A673 (cell line): ENCODE results near the gene CAPNS2.

Experiments
- EZH2 ChIP-seq: fragments of 200-600 bp; sonication (generic); IDR thresholded peaks from 2 replicates; pipeline ENCODE4 v1.6.1; 2017; ENCODE audit warnings: borderline replicate concordance, low read depth, mild to moderate bottlenecking, mixed read lengths, antibody characterized with exemption, low read length; ENCODE audit not compliant: poor library complexity, severe bottlenecking
- TF ChIP-seq, protein P1 (sequence below): fragments of 300-800, 200-600 bp; sonication (generic); conservative IDR thresholded peaks from 2 replicates; pipeline ENCODE4 v1.5.1; 2017; ENCODE audit warnings: low read depth, mild to moderate bottlenecking, antibody characterized with exemption, low read length, moderate library complexity, mixed read lengths

GRCh38 chr16:55592306-55592705 is 25.8 kb downstream of the CAPNS2 start:
- TF ChIP-seq, protein P1, sequence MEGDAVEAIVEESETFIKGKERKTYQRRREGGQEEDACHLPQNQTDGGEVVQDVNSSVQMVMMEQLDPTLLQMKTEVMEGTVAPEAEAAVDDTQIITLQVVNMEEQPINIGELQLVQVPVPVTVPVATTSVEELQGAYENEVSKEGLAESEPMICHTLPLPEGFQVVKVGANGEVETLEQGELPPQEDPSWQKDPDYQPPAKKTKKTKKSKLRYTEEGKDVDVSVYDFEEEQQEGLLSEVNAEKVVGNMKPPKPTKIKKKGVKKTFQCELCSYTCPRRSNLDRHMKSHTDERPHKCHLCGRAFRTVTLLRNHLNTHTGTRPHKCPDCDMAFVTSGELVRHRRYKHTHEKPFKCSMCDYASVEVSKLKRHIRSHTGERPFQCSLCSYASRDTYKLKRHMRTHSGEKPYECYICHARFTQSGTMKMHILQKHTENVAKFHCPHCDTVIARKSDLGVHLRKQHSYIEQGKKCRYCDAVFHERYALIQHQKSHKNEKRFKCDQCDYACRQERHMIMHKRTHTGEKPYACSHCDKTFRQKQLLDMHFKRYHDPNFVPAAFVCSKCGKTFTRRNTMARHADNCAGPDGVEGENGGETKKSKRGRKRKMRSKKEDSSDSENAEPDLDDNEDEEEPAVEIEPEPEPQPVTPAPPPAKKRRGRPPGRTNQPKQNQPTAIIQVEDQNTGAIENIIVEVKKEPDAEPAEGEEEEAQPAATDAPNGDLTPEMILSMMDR, result no peak
- no peak for TF ChIP-seq EZH2
